Right hindlimb (tissue), 1 donor: Measurements from ENCODE around the gene TJP2.
"Not testable (repeated sequence)": the region's sequence is repeated elsewhere in the genome, so short reads cannot be mapped to it uniquely, and the experiment has no call there.

Experiments used
- DNase-seq: peaks from one replicate; pipeline ENCODE4 v3.0.0-alpha.2; 2018

The TJP2 gene

DNA sequence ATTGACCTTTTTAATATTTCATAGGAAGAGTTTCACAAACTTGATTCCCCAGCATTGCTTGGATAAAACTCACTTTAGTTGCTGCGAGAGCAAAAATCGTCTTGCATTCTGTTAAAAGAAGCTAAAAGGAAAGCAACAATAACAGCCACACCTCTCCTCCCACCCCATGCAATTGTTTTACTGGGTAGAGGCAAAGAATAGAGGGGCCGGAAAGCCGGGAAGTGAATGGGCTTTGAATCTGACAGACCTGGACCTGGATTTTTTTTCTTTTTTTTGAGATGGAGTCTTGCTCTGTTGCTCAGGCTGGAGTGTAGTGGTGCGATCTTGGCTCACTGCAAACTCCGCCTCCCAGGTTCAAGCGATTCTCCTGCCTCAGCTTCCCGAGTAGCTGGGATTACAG is 9.5 kb upstream of the TJP2 start:
- DNase-seq = not testable (repeated sequence)

DNA sequence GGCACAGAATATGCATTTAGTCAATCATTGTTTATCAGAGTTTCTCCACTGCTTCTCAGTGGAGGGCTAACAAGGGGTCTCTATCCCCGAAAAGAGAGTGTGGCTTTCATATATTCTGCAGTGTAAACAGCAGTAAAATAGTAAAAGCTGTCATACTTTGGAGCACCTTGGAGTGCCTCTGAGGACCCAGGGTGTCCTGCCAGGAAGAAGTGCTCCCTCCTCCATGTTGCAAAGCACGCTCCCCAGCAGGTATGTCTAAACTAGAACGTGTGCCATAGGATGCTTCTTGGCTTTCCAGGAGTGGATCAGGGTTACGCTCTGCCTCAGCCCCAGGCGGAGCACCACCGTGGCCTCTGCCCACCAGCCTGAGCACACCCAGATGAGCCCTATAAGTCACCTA is 8.5 kb upstream of the TJP2 start:
- DNase-seq = no peak

DNA sequence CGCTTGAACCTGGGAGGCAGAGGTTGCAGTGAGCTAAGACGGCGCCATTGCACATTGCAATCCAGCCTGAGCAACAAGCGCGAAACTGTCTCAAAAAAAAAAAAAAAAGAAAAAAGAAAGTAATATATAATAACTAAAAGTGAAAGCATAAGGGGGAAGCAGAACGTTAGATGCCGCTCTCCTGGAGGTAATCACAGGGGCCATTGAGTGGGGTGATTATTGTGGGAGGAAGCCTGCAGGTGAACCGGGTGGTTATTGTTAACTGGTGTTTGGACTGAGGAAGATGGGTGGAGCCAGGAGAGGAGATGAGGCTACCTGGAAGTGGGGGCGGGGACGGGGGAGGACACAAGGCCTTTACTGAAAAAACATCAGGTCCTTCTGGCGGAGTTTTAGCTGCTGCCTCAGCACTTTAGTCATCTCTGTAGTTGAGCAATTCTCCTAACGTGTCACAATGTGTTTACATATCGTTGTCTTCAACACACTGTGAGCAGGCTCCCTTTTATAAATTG is 5.3 kb upstream of the TJP2 start:
- DNase-seq = no peak

DNA sequence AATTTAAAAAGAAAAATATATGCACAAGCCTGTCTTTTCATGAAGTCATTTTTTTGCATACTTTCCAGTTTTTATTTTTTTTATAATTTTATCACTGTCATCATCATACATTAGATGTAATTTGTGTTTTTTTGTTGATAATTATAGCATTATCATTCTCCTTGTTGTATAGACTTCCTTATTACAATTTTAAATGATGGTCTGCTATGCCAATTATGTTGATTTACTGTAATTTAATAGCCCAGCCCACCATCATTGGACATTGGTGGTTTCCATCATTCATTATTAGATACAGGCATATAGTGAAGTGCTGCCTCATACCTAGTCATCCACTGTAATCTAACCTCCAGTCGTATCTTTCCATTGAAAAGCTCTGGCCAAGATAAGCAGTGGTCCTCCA is 3.8 kb upstream of the TJP2 start:
- DNase-seq = no peak

DNA sequence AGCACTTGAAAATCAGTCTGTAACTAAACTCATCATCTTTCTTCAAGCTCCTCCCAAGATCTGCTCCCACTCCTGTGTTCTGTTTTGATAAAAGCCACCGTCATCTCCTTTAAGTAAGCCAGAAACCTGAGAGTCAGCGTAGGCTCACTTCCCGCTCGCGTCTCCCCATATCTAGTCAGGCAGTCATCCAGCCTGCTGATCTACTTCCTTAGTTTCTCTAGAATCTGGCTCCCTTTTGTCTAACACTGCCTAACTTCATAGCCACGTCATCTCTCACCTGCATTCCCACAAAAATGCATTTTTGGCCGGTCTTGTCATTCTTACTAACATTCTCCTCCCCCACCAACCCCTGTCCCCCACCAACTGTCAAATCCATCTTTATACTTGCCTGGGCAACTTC is 3.0 kb upstream of the TJP2 start:
- no peak for DNase-seq

DNA sequence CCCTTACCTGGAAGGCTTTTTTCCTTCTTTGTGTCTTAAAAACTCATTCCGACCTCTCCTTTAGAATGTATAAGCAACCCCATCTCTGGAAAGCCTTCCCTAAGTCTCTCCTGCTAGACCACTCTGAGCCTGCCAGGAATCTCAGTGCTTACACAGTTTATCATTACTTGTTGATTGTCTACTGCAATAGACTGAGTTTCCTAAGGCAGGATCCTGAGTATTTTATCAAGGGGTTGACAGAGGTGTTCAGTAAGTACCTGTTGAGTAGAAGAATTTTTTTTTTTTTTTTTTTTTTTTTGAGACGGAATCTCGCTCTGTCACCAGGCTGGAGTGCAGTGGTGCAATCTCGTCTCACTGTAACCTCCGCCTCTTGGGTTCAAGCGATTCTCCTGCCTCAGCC is 2.6 kb upstream of the TJP2 start:
- no peak for DNase-seq

DNA sequence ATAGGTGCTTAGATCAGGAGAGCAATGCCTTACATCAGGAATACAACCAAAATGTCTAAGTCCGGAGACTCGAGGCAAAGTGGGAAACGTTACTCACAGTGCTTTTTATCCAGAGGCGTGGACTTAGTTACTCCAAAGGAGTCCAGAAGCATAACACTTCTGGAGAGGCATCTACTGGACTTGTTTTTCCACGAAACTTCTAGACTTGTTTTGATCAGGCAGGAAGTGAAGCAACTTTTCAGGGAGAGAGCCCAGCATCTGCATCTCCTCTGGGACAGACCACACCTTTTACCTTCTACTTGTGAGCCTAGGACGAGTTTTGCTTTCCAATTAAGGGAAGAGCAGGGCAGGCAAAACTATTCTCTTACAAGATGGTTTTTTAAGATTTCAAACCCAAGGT is 1.2 kb upstream of the TJP2 start:
- no peak for DNase-seq

DNA sequence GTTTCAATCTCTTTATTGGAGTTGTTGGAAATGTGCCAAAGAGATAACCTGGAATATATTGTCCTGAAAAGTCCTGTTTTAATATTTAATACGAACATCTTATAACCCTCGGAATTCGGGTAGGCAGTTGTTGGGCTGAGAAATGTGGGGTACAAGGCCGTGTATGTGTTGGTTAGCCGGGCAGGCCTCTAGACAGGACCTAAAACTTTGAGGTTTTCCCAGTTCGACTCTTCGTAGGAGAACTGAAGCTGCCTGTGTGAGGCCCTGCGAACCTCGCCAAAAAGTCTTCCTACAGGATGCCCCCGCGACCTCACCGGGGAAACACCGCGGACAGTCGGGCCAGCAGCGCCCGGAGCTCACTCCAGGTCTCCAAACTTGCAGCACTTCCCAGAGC is 583 bp upstream of the TJP2 start:
- DNase-seq = no peak

DNA sequence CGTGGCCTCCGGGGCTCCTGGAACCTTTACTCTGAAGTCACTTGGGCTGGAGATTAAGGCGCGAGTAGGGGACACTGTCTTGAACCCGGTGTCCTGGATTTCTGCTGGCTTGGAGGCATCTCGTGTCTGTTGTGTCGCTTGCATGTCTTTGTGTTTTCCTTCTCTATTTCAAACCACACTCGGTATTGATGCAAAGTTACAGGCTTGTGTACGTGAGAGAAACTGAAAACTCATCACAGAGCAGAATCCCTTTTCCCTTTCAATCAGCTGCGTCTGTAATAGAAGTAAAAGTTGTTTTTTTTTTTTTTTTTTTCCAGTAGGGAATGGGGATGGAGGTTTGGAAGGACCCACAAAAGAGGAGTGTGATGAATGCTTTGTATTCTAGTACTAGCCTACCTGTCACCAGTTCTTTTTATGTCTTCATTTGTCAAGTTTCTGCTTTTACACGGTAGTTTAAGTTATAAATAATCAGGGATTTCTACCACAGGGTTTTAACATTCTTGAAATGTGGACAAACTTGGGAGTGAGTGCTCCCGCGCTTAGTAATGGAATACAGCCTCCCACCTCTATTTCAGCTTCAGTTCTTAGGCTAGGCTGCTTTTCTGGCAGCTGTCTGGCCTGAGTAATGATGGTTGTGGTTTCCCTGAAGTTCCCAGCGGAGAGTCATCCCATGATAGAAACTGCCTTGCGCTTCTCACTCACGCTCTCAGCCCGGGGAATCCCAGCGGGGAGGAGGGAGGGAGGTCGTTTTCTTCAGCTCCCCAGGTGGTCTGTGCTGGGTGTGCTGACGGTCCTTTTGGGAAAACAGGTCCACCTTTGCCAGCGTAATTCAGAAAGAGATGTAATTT is 763 bp downstream of the TJP2 start:
- DNase-seq = peak; percentile 67

DNA sequence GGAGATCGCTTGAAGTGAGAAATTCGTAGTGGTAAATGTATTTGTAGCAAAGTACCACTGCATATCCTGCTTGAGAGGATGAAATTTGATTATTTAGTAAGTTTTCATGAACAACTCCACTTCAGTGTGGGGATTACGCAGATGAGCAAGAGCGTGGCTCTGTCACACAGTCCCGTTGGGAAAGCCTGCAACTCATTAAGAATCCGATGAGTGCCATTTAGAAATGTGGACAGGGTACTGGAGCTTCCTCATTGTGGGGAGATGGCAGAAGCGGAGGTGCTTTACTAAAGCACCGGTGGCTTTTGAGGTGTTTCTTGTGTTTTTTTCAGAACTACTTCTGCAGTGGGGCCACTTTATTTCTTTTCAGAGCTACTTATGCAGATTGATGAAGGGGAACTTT is 1.4 kb downstream of the TJP2 start:
- no peak for DNase-seq

DNA sequence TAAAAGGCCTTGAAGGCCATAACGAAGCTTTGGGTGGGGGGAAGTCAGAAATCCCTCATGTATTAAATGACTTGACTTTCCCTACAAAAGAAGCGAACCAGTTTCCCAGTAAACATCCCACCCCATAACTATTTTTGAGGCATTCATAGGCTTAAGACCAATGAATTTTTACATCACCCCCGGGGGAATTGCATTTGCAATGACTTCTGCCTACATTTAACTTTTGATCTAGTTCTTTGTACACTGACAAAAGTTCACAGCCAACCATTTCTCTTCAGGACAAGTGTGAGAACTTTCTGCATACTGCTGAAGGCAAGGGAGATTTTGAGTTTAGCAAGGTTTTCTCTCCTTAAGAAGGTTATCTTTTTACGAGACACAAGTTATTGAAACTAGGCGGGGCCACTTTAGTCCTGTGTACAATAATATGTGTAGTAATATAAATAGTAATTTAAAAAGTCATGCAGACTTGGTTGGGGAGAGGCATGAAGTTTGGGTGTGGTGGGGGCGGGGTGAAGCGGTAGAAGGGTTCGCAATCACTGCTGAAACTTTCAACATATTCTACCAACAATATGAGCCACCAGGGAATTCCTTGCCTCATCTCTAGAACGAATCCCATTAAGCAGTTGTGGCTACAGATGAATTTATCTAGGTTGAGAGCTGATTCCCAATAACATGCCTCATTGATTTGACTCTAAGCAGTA is 2.5 kb downstream of the TJP2 start:
- DNase-seq = no peak

DNA sequence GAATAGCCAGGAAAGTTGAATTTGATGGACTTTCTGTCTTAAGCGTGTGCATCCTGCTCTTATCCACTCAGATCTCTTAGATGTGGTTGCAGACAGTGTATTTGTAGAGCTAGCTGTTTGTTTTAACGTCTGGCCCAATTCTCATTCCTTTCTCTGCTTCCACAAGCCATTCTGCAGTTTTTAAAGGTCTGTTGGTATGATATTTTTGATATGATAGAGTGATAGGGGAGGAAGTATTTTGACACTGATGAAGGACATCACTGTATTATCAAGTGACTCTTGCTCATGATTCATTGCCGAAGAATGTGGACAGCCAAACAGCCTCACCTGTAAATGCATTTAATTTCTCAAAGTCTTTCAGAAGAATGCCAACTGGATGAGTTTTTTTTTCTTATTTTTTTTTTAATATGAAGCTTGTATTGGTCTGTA is 4.5 kb downstream of the TJP2 start:
- DNase-seq = no peak

DNA sequence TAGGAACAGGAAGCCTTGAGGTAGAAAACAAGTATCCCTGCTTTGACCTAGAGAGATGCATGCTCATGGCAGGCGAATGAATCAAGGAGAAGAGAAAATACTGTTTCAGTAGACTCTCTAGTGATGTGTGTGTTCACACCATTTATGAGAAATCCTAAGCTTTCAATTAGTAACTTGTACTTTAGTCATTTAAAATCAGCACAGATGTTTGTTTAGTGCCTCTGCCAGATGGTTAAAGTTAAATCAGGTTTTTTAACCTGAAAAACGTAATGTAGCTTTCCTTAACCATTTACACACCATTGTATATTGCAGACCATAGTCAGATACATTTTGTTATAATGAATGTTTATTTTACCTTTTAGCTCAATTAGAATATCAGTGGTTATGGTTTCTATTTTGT is 5.0 kb downstream of the TJP2 start:
- DNase-seq = no peak

DNA sequence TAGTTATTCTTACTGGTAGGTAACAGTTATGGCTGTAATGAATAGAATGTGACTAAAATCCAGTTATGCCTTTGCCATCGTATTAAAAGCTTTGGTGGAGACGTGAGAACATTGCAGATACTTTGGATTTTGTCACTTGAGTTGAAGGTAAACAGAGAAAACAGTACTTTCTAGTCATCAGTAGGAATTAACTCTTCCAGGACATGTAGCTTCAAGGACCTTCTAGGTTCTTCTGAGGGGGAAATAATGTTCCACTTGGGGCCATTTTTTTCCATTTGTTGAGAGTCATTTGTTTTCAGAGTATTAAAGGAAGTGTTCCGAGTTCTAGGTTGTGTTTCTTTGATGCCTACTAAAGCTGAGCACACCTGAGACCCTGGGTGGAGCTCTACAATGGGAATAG is 6.1 kb downstream of the TJP2 start:
- DNase-seq = no peak

DNA sequence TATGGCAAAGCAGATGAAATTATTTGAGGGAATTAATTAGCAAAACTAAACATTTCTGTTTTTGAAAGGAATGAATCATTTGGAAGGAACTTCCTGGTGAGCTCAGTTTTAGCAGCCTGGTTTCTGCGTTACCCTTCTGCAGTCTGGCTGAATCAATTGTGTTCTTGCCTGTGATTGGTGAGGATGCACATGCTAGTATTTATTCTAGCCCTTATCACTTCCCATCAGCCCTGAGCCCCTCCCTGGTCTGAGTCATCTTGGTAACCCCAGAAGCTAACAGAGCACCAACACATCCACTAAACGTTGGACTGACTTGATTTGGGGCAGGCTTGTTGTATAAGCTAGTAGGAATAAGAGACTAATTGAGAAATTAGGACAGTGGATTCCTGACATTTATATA is 6.6 kb downstream of the TJP2 start:
- DNase-seq = no peak

DNA sequence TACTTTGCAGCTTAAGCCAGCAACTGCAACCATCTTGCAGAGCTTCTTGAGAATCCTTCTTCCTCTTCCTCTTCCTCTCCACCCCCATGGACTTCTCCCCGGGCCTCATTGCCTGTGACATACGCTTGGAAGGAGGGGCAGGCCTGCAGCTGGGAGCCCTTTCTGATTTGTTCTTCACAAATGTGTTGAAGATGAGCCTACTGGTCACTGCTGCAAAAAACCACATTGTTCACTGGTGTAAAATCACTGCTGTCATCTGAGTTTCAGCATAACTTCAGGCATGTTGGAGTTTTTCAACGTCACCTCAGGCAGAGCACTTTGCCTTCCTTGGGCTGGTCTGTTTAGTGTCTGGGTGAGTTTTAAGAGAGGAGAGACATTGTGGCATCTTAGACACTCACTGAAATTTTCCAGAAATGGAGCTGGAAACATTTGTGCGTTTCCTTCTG is 7.9 kb downstream of the TJP2 start:
- DNase-seq = no peak

DNA sequence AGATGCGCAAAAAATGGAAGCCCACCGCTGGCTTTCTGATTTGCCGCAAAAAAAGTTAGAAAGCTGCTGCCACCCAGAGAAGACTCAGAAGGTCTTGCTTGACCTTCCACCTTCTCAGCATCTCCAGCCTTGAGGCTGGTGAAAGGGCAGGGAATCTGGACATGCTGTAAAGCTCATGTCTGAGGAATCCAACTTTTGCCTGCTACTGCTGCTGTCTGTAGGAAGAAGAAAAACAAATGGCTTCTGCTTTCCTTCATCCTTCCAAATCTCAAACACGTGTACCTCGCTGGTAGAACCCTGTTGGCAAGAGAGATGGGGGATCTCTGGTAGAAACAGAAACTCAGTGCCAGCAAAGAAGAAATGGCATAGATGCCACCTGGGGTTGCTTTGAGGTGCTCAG is 10.2 kb downstream of the TJP2 start:
- no peak for DNase-seq

DNA sequence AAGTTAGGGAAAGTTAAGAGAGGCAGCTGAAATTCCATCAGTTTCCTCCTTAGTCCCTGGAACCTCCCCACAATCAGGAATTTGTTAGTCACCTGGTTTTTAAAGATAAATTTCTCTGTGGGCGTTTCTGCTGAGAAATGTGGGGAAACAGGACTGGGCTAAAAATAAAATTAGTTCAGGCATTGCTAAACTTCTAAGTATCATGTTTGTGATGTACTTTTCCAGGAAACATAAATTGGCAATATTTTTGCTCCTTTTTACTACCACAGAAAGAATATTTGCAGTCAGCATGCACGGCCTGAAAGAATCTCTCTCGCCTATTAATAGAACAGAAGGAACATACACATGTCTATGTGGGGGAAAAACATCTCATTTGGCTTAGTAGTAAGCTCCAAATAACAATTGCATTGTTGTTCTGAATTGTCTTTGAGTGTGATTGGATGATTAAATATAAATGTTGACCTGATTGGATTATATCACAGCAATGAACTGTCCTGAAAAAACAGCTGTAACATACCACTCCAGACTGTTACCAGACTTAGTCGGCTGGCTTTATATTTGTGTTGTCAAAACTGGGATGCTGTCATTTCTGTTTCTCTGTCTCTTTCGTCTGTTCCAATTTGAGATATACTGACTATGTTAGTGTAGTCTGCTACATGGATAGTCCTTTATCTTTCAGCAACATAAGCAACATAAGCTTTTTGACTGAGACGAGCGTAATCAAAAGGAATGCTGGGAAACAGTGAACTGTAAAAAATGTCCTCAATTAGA is 12.9 kb downstream of the TJP2 start:
- no peak for DNase-seq

DNA sequence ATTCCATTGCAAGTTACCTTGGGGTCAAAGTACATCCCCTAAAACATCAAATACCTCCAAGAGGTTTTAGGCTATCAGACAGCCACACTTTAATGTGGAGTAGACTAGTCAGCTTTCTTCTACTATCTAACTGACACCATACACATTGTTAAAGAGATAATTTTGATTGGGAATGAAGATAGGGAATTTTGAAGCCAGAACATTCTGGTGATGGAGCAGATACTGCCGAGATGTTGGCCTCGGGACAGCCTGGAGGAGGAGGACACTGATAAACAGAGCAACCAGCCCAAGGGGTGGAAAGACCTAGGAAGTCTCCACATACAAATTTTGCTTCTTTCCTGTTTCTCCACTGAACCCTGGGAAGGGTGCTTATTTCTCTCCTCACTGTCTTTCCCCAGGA is 14.9 kb downstream of the TJP2 start:
- no peak for DNase-seq

DNA sequence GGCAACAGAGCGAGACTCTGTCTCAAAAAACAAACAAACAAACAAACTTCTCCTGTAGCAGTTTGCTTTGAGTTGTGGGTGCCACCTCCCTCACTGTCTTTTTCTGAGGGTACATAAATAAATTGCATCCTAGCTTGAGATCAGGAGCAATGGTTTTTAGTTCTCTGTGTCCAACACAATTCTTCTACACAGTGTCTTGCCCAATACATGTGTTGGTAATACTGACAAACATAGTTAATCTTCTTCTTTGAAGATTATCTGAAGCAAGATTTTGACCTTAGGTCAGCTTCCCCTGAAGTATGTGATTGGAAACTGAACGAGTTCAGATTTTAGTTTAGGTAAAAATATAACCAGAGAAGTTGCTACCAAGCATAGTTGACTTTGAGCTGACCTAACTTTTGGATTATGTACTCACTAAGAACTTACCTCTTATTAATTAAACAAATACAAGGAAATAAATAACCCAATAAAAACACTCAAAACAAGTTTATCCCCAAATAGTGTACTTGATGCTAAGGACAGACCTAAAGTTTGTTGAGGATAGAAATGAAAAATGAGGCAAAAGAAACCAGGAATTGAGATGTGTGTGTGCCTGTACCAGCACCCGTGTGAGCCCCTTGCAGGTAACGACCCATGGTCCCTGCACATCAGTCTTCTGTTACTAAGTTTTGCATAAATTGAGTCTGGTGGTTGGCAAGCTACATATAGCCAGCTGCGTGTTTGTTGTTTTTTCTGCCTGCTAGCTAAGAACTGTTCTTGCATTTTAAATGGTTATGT is 16.2 kb downstream of the TJP2 start:
- no peak for DNase-seq

DNA sequence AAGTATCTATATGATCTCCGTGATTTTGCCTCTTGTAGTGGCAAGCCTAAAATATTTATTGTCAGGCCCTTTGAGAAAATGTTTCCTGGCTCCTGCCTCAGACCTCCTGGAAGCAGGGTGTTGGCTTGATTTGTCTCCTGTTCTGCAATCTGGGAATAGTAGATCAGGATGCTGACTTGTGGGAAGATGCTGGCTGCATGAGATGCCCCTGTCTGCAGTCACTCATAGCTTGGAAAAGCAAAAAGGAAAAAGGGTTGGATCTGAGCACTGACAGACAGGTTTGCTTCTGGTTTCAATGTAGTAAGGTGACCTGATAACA is 16.7 kb downstream of the TJP2 start:
- no peak for DNase-seq

DNA sequence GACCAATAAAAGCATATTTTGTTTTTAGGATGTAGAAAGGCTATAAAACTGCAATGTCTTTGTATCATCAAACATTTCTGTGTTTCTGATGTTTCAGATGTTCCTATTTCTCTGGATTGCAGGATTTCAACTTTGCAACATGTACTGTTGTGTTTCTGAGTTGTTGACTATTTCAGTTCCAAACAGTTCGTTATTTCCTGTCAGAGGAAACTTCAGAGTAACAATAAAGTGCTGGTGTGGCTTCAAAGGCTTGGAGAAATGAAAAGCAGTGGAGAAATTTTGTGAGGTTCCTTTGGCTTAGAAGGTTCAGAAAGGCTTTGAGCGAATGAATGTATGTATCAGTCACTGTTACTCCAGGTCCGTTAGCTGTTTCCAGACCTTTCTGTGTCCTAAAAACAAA is 17.2 kb downstream of the TJP2 start:
- DNase-seq = no peak

DNA sequence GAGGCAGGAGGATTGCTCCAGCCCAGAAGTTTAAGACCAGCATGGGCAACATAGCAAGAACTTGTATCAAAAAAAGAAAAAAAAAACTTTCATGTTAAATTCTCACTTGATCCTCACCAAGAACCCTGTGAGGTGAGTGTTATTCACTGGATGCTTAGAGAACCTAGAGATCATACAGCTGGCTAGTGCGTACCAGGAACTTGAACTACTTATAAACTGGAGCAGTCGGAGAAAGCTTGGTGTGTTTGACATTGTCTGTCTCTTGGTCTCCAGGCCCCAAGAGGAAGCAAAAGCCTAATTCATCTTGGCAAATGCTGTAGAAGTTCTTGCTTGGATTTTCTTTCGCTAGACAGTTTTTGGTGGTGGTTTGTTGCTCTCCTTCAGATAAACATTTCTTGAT is 18.1 kb downstream of the TJP2 start:
- no peak for DNase-seq
